GM19043 (cell line): ENCODE data around the gene RPS6KL1.

ENCODE experiments used
- ATAC-seq: cut with Tn5 transposase; IDR thresholded peaks from one replicate; pipeline ENCODE4 v1.9.1; 2021; ENCODE audit warnings: low read depth; ENCODE audit not compliant: unreplicated experiment

RPS6KL1 gene

GRCh38 chr14:74860899-74861733 lies 61.9 kb downstream of the RPS6KL1 start:
- ATAC-seq: no peak

GRCh38 chr14:74859757-74860552 lies 63.1 kb downstream of the RPS6KL1 start:
- no peak for ATAC-seq

GRCh38 chr14:74858022-74858421 lies 65.0 kb downstream of the RPS6KL1 start:
- ATAC-seq: no peak

GRCh38 chr14:74856366-74856765 lies 66.7 kb downstream of the RPS6KL1 start:
- no peak for ATAC-seq

- no peak for ATAC-seq
Observed at GRCh38 chr14:74855945-74856344, 67.1 kb downstream of the RPS6KL1 start.

GRCh38 chr14:74855021-74855420 lies 68.0 kb downstream of the RPS6KL1 start:
- ATAC-seq: no peak
